ENCODE measurements around the gene MYLK.

DNA sequence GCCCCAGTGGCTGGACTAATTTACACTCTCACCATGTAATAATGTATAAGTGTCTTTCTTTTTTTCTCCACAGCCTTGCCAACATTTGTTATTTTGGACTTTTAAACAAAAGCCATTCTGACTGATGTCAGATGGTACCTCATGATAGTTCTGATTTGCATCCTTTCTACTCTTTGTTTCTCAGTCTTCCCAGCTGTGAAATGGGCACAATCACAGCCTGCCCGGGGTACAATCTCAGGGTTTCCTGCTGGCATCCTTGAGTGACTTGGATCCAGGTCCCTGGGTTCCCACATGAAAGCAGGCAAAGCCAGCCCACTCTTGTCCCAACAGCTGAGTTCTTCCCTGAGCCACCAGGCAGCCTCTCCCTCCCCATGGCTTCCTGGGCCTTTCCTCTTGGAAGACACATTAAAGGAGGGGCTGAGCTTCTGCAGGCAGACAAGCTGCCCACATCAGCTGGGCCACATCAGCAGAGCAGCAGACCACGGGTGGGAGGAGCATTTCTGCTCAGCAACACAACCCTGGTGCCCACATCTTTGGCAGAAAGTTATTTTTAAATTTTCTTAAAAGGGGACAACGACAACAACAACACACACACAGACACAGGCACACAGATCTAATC, 82.0 kb downstream of the MYLK start:
- TF ChIP-seq EZH2 (IDR thresholded peaks at IDR 0.05; ENCODE audit: borderline replicate concordance, low read length), result no peak
- TF ChIP-seq, protein P1, sequence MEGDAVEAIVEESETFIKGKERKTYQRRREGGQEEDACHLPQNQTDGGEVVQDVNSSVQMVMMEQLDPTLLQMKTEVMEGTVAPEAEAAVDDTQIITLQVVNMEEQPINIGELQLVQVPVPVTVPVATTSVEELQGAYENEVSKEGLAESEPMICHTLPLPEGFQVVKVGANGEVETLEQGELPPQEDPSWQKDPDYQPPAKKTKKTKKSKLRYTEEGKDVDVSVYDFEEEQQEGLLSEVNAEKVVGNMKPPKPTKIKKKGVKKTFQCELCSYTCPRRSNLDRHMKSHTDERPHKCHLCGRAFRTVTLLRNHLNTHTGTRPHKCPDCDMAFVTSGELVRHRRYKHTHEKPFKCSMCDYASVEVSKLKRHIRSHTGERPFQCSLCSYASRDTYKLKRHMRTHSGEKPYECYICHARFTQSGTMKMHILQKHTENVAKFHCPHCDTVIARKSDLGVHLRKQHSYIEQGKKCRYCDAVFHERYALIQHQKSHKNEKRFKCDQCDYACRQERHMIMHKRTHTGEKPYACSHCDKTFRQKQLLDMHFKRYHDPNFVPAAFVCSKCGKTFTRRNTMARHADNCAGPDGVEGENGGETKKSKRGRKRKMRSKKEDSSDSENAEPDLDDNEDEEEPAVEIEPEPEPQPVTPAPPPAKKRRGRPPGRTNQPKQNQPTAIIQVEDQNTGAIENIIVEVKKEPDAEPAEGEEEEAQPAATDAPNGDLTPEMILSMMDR (IDR thresholded peaks at IDR 0.05; ENCODE audit: low read length), result no peak

Measured in OCI-LY1 (cell line).